A375 (cell line): Measurements from ENCODE around the gene SAMD4B. TPM values are rescaled to one million over a fixed set of nuclear protein-coding genes. Genes with fewer than 3 reads are reported as not detected.

Source experiments
- small RNA-seq: library from RNA; depleted of rRNA; stranded (forward); fragments of <200 nt; gene quantifications from one replicate; pipeline ENCODE3, GENCODE V24; 2014
- total RNA-seq: library from RNA; depleted of rRNA; stranded (reverse); fragments of >200 nt; shearing (Covaris generic); gene quantifications from 2 replicates; pipeline ENCODE4 v1.2.3, GENCODE V29; 2014; rRNA removed

The SAMD4B gene, protein sequence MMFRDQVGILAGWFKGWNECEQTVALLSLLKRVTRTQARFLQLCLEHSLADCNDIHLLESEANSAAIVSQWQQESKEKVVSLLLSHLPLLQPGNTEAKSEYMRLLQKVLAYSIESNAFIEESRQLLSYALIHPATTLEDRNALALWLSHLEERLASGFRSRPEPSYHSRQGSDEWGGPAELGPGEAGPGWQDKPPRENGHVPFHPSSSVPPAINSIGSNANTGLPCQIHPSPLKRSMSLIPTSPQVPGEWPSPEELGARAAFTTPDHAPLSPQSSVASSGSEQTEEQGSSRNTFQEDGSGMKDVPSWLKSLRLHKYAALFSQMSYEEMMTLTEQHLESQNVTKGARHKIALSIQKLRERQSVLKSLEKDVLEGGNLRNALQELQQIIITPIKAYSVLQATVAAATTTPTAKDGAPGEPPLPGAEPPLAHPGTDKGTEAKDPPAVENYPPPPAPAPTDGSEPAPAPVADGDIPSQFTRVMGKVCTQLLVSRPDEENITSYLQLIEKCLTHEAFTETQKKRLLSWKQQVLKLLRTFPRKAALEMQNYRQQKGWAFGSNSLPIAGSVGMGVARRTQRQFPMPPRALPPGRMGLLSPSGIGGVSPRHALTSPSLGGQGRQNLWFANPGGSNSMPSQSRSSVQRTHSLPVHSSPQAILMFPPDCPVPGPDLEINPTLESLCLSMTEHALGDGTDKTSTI
- total RNA-seq, result 73.5 and 85.9 TPM in 2 replicates

GRCh38 chr19:39341719-39342604 is at the start of gene SAMD4B:
SAMD4B (plus strand) TSS chr19:39342421; CDS start chr19:39356894, 14,473 bp downstream.

GRCh38 chr19:39296055-39296645 is 46.1 kb upstream of the SAMD4B start, which contains the start of gene IFNL1:
IFNL1 (plus strand) TSS chr19:39296407; CDS start chr19:39296422, 15 bp downstream.

GRCh38 chr19:39390751-39391437 is 48.7 kb downstream of the SAMD4B start, which contains the start of the genes MED29 and PAF1:
MED29 (plus strand) TSS chr19:39391378; CDS start chr19:39391423, 45 bp downstream.
PAF1 (minus strand) TSS chr19:39391106; CDS start chr19:39390864, 242 bp downstream.

GRCh38 chr19:39406656-39407409 is 64.6 kb downstream of the SAMD4B start, which contains the start of gene ZFP36:
ZFP36 (plus strand) TSS chr19:39406847; CDS start chr19:39406905, 58 bp downstream.

DNA sequence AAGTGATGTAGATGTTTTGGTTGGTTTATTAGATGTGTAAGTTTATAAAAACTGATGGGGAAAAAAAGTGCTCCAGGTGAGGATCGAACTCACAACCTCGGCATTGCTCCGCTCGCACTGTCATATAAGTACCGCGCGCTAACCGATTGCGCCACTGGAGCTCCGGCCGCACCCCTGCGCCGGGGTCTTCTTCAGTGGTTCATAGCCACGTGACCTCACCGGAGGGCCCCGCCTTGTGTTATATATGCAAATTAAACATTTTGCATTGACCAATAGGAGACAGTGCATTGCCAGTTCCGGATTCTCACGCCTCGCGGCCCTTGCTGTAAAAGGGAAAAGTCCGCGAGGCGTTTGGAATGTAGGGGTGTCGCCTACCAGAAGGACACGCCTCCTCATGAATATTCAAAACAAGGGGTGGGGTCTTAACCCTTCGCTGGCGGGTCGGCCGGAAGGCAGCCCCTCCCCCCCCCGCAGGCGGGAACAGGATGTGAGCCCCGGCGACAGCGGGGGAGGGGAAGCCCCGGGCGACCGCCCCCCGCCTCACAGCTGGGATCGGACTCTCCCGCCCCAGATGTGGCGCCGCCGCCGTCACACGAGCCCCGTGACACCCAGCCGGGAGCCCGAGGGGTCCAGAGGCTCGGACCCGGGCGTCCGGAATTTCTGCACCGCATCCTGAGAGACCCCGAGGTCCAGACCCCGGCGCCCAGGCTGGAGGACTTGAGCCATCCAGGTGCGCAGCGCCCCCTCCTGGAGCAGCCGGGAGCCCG is 70.1 kb downstream of the SAMD4B start, which contains the start of gene PLEKHG2:
Gene PLEKHG2 (plus strand): TSS at position 570 of the 767 bp plus-strand sequence. CDS start 1,418 bp downstream, outside the sequence.

Small RNA genes within 50 kb of the gene (small RNA-seq; reads per million reads assigned to genes)
- 0.13 reads per million for gene AC011445.2
- gene MIR4530, result not detected
- not detected for gene RN7SL566P

Other genes with a start within 250 kb of the SAMD4B start
- gene PAK4, start 216.6 kb upstream of the SAMD4B start, total RNA-seq, result 8.4 and 13.1 TPM in 2 replicates
- not detected in 2 replicates for gene NCCRP1, start 145.5 kb upstream of the SAMD4B start, total RNA-seq
- gene SYCN, start 138.2 kb upstream of the SAMD4B start, total RNA-seq, result not detected in 2 replicates
- not detected in 2 replicates for gene IFNL3, start 97.4 kb upstream of the SAMD4B start, total RNA-seq
- not detected in 2 replicates for gene IFNL4, start 93.6 kb upstream of the SAMD4B start, total RNA-seq
- not detected in 2 replicates for gene IFNL2, start 74.0 kb upstream of the SAMD4B start, total RNA-seq
- not detected in 2 replicates for gene IFNL1, start 46.0 kb upstream of the SAMD4B start, total RNA-seq
- 2.1 and 2.9 TPM in 2 replicates for gene LRFN1, start 21.6 kb upstream of the SAMD4B start, total RNA-seq
- 1.0 and 1.1 TPM in 2 replicates for gene GMFG, start 6.4 kb upstream of the SAMD4B start, total RNA-seq
- 50.4 and 55.1 TPM in 2 replicates for gene PAF1, start 48.7 kb downstream of the SAMD4B start, total RNA-seq
- 25.3 and 27.4 TPM in 2 replicates for gene MED29, start 49.0 kb downstream of the SAMD4B start, total RNA-seq
- gene ZFP36, start 64.4 kb downstream of the SAMD4B start, total RNA-seq, result 3.4 and 8.8 TPM in 2 replicates
- 20.6 and 25.9 TPM in 2 replicates for gene PLEKHG2, start 70.2 kb downstream of the SAMD4B start, total RNA-seq
- 587 and 846 TPM in 2 replicates for gene RPS16, start 93.5 kb downstream of the SAMD4B start, total RNA-seq
- 103 and 121 TPM in 2 replicates for gene SUPT5H, start 103.2 kb downstream of the SAMD4B start, total RNA-seq
- gene TIMM50, start 138.4 kb downstream of the SAMD4B start, total RNA-seq, result 162 and 166 TPM in 2 replicates
- 5.8 and 7.8 TPM in 2 replicates for gene DLL3, start 156.5 kb downstream of the SAMD4B start, total RNA-seq
- not detected in 2 replicates for gene SELENOV, start 172.7 kb downstream of the SAMD4B start, total RNA-seq
- gene EID2B, start 190.4 kb downstream of the SAMD4B start, total RNA-seq, result 7.3 and 11.8 TPM in 2 replicates
- 21.1 and 22.3 TPM in 2 replicates for gene EID2, start 197.7 kb downstream of the SAMD4B start, total RNA-seq